HepG2 (cell line): Measurements from ENCODE around the gene PSMB11. TPM values are rescaled to one million over a fixed set of nuclear protein-coding genes. Genes with fewer than 3 reads are reported as not detected.
A peak's percentile ranks its signal among the peaks of the same experiment; 100 is the strongest.

ENCODE experiments used
- ATAC-seq: fragments of 200-7000 bp; cut with Tn5 transposase; 3 replicates; pipeline ENCODE4 v1.9.1; 2020; ENCODE audit warnings: mild to moderate bottlenecking, moderate library complexity
- BruUV-seq: library from RNA; stranded (reverse); fragments of 400-500 nt; replicated peaks from 2 replicates; lab custom pipeline; 2021; lab: Mats Ljungman, UMichigan
- CTCF ChIA-PET: fragments of 300-600 bp; formaldehyde crosslinking; extraction: SDS; loops from one replicate; lab custom pipeline; 2021; ENCODE audit warnings: low total read pairs, inconsistent platforms, low intra/inter-chr PET ratio; lab: Yijun Ruan, JAX
- POLR2A ChIA-PET: fragments of 350-600 bp; sonication (Branson Sonifier 250); formaldehyde crosslinking; loops from one replicate; lab custom pipeline; 2020; ENCODE audit warnings: antibody characterized with exemption, inconsistent platforms; lab: Yijun Ruan, JAX
- DNase-seq: peaks from one replicate; pipeline ENCODE4 v3.0.0-alpha.2; 2015; ENCODE audit warnings: low spot score
- FAIRE-seq: peaks from 3 replicates; lab custom pipeline; 2011; peaks lifted over from hg19 to GRCh38; lab: Jason Lieb, UNC
- H2AFZ ChIP-seq: one replicate; pipeline ENCODE4 v1.6.1; 2011; ENCODE audit warnings: low read length, inconsistent platforms
- H3K27ac ChIP-seq: fragments of 300-600 bp; 3 replicates; pipeline ENCODE4 v1.8.0; 2011; ENCODE audit warnings: mixed run types, mild to moderate bottlenecking, mixed read lengths, low read length, inconsistent platforms; ENCODE audit not compliant: insufficient read depth; ENCODE audit errors: extremely low read length
- H3K27me3 ChIP-seq, 2 experiments: fragments of 200-600 bp in 1 of 2; 2 replicates in 1 of 2; 3 replicates in 1 of 2; pipeline versions ENCODE4 v1.6.0 to v1.8.0; 2011; ENCODE audit warnings: low read length in 2 of 2, mild to moderate bottlenecking in 2 of 2, moderate library complexity in 2 of 2, inconsistent platforms in 1 of 2; ENCODE audit not compliant: insufficient read depth in 2 of 2, control insufficient read depth in 1 of 2
- H3K36me3 ChIP-seq, 2 experiments: fragments of 200-600 bp in 1 of 2; replicated peaks in 1 of 2; 2 replicates in 1 of 2; 3 replicates in 1 of 2; pipeline versions ENCODE4 v1.5.1 to v1.8.0; 2011; ENCODE audit warnings: low read length in 2 of 2, inconsistent platforms in 1 of 2; ENCODE audit not compliant: insufficient read depth in 2 of 2, control insufficient read depth in 1 of 2
- H3K4me1 ChIP-seq: 2 replicates; pipeline ENCODE4 v1.5.1; 2012; ENCODE audit warnings: low read length, inconsistent platforms; ENCODE audit not compliant: insufficient read depth
- H3K4me2 ChIP-seq: 2 replicates; pipeline ENCODE4 v1.6.0; 2011; ENCODE audit warnings: low read depth, low read length, inconsistent platforms
- H3K4me3 ChIP-seq, 3 experiments: fragments of 200-600 bp in 1 of 3; sonication (generic), shearing (Covaris generic) in 1 of 3; replicated peaks in 1 of 3; 2 replicates each; pipeline ENCODE4 v1.5.1; 2011 to 2016; ENCODE audit warnings: low read length in 3 of 3, inconsistent platforms in 2 of 3, low read depth in 2 of 3, mild to moderate bottlenecking in 2 of 3, control low read depth in 1 of 3, mixed read lengths in 1 of 3; ENCODE audit not compliant: insufficient read depth in 1 of 3
- H3K79me2 ChIP-seq: one replicate; pipeline ENCODE4 v1.6.1; 2011; ENCODE audit warnings: low read length, inconsistent platforms; ENCODE audit not compliant: insufficient read depth
- H3K9ac ChIP-seq: 2 replicates; pipeline ENCODE4 v1.6.0; 2011; ENCODE audit warnings: mild to moderate bottlenecking, low read depth, low read length, inconsistent platforms; ENCODE audit not compliant: insufficient read depth
- H3K9me3 ChIP-seq: 2 replicates; pipeline ENCODE4 v1.5.1; 2012; ENCODE audit warnings: mild to moderate bottlenecking, low read length
- H4K20me1 ChIP-seq: 2 replicates; pipeline ENCODE4 v1.6.0; 2011; ENCODE audit warnings: inconsistent platforms, mild to moderate bottlenecking, low read length, moderate library complexity; ENCODE audit not compliant: insufficient read depth
- ATF7-NPFF ChIP-seq: sonication (generic); formaldehyde crosslinking; IDR thresholded peaks from 2 replicates; pipeline ENCODE4 v1.8.1; 2023; ENCODE audit warnings: mild to moderate bottlenecking, low read depth, missing genetic modification reagents, moderate library complexity
- CHCHD3 ChIP-seq: sonication (generic); formaldehyde crosslinking; IDR thresholded peaks from 2 replicates; pipeline ENCODE4 v1.8.0; 2022; ENCODE audit warnings: mild to moderate bottlenecking, missing genetic modification reagents, moderate library complexity
- HOXD1 ChIP-seq: sonication (generic); formaldehyde crosslinking; IDR thresholded peaks from 2 replicates; pipeline ENCODE4 v1.5.0; 2020; ENCODE audit warnings: missing genetic modification reagents
- MXD4 ChIP-seq: IDR thresholded peaks from 2 replicates; pipeline ENCODE4 v1.6.1; 2016; ENCODE audit warnings: mild to moderate bottlenecking, missing biosample characterization, missing genetic modification reagents
- RARG ChIP-seq: sonication (generic); formaldehyde crosslinking; IDR thresholded peaks from 2 replicates; pipeline ENCODE4 v1.4.0; 2020; ENCODE audit warnings: low read depth, mild to moderate bottlenecking, missing genetic modification reagents
- SMAD1 ChIP-seq: sonication (generic); formaldehyde crosslinking; IDR thresholded peaks from 2 replicates; pipeline ENCODE4 v1.4.0; 2020; ENCODE audit warnings: missing genetic modification reagents, low read depth, mild to moderate bottlenecking, borderline replicate concordance
- SYNCRIP ChIP-seq: fragments of 200-400 bp; formaldehyde crosslinking; IDR thresholded peaks from 2 replicates; pipeline ENCODE4 v1.6.1; 2018; ENCODE audit warnings: mild to moderate bottlenecking, low read depth, low read length; ENCODE audit not compliant: insufficient read depth
- XBP1 ChIP-seq: sonication (generic); formaldehyde crosslinking; IDR thresholded peaks from 2 replicates; pipeline ENCODE4 v1.5.0; 2020; ENCODE audit warnings: missing genetic modification reagents
- YY1 ChIP-seq: IDR thresholded peaks from 2 replicates; pipeline ENCODE4 v1.6.1; 2011; ENCODE audit warnings: low read length, low read depth, moderate library complexity, mild to moderate bottlenecking; ENCODE audit not compliant: insufficient read depth, insufficient replicate concordance
- ZEB1 ChIP-seq: IDR thresholded peaks from 2 replicates; pipeline ENCODE4 v1.6.1; 2012; ENCODE audit warnings: mild to moderate bottlenecking, low read depth, inconsistent platforms; ENCODE audit not compliant: insufficient replicate concordance
- ZNF225 ChIP-seq: sonication (generic); formaldehyde crosslinking; IDR thresholded peaks from 2 replicates; pipeline ENCODE4 v1.4.0; 2020; ENCODE audit warnings: mild to moderate bottlenecking, missing genetic modification reagents
- ZNF230 ChIP-seq: sonication (generic); formaldehyde crosslinking; IDR thresholded peaks from 2 replicates; pipeline ENCODE4 v1.4.0; 2020; ENCODE audit warnings: mild to moderate bottlenecking, missing genetic modification reagents
- ZNF263 ChIP-seq: sonication (generic); formaldehyde crosslinking; IDR thresholded peaks from 2 replicates; pipeline ENCODE4 v1.4.0; 2020; ENCODE audit warnings: missing genetic modification reagents
- WGBS: methylation state at CpG from one replicate; pipeline ENCODE4 v1.1.6; 2017; ENCODE audit warnings: low lambda C conversion rate; 5-methylcytosine and 5-hydroxymethylcytosine counted together
- in situ Hi-C: cut with HindIII; loops from 2 replicates; pipeline ENCODE4 v1.10.0; 2017; ENCODE audit warnings: low pct_unique_long_range_greater_than_20kb; ENCODE audit not compliant: extremely low pct_ligation_motif_present
- intact Hi-C: fragments of 100-400 bp; cut with micrococcal nuclease; formaldehyde crosslinking; loops from one replicate; pipeline ENCODE4 v1.10.0; 2022; ENCODE audit not compliant: unreplicated experiment
- polyA plus RNA-seq, 8 experiments: library from polyadenylated mRNA; depleted of rRNA in 3 of 8; stranded (reverse) in 7 of 8; unstranded in 1 of 8; fragments of >200 nt; fragmentation: Illumina TruSeq in 4 of 8; extraction: Trizol in 4 of 8; gene quantifications; 2 replicates each; pipeline versions ENCODE4 v1.2.1 to v1.2.3, GENCODE V29; 2011 to 2016; ENCODE audit warnings: low read depth in 4 of 8, missing spikeins in 1 of 8, mixed read lengths in 1 of 8; ENCODE audit not compliant: insufficient read depth in 1 of 8
- total RNA-seq, 5 experiments: library from RNA; depleted of rRNA; stranded (reverse); fragments of >200 nt; fragmentation: Illumina TruSeq; extraction: Trizol; gene quantifications; 2 replicates each; pipeline ENCODE4 v1.2.3, GENCODE V29; 2016; ENCODE audit warnings: low read depth in 1 of 5
- TF ChIP-seq, protein P1 (sequence below): sonication (generic); formaldehyde crosslinking; IDR thresholded peaks from 2 replicates; pipeline ENCODE4 v1.5.1; 2020; ENCODE audit warnings: missing genetic modification reagents, mild to moderate bottlenecking, borderline replicate concordance
- TF ChIP-seq, protein P2 (sequence below): sonication (generic); formaldehyde crosslinking; IDR thresholded peaks from 2 replicates; pipeline ENCODE4 v1.5.0; 2020; ENCODE audit warnings: missing genetic modification reagents
- TF ChIP-seq, protein P3 (sequence below): sonication (generic); formaldehyde crosslinking; conservative IDR thresholded peaks from 2 replicates; pipeline ENCODE4 v1.8.0; 2022; ENCODE audit warnings: low read depth, missing genetic modification reagents

The PSMB11 gene
- total and polyA plus RNA-seq, 2 of the 13 experiments (the other 11 are each of a cell fraction or from before 2014, with no cell fraction given) = not detected

DNA sequence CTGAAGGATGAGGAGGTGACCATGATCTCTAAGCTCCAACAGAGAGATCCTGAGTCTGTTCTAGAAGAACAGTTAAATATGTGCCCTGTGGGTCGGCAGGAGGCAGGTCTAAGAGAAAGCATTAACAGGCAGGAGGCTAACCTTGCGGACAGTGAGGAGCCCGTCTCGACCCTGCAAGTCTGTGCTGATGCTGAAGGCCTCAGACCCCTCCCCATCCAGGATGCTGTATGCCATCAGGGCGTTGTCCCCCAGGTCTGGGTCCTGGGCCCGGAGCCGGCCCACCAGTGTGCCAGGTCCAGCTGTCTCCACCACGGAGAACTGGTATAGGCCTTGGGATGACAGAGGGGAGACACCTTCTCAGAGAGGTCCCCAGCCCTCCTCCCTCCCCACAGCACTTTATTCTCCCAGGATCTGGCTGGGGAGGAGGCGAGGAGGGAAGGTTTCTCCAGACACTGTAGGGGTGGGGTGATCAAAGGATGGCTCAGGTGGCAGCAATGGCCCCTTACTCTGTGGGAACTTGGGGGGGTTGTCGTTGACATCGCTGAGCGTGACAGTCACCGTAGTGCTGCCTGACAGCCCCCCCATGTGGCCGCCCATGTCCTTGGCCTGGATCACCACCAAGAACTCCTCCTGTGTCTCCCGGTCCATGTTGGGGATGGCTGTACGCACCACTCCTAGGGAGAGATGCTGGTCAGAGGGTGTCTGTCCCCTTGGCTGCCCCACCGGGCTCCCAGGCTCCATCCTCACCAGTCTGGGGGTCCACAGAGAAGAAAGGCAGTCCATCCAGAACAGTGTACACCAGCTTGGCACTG lies 12.2 kb downstream of the PSMB11 start (continued):
- TF ChIP-seq, protein P1, sequence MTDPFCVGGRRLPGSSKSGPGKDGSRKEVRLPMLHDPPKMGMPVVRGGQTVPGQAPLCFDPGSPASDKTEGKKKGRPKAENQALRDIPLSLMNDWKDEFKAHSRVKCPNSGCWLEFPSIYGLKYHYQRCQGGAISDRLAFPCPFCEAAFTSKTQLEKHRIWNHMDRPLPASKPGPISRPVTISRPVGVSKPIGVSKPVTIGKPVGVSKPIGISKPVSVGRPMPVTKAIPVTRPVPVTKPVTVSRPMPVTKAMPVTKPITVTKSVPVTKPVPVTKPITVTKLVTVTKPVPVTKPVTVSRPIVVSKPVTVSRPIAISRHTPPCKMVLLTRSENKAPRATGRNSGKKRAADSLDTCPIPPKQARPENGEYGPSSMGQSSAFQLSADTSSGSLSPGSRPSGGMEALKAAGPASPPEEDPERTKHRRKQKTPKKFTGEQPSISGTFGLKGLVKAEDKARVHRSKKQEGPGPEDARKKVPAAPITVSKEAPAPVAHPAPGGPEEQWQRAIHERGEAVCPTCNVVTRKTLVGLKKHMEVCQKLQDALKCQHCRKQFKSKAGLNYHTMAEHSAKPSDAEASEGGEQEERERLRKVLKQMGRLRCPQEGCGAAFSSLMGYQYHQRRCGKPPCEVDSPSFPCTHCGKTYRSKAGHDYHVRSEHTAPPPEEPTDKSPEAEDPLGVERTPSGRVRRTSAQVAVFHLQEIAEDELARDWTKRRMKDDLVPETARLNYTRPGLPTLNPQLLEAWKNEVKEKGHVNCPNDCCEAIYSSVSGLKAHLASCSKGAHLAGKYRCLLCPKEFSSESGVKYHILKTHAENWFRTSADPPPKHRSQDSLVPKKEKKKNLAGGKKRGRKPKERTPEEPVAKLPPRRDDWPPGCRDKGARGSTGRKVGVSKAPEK (CRISPR knock-in tag) = peak; percentile 97; the same call in 1 of the 2 replicates
- TF ChIP-seq ZNF263 (CRISPR knock-in tag) = peak; percentile 42; the same call in 1 of the 2 replicates
- peak; percentile 26 for TF ChIP-seq YY1
- TF ChIP-seq RARG = no peak
- TF ChIP-seq XBP1 (CRISPR knock-in tag) = no peak
- peak; percentile 29; the same call in 1 of the 2 replicates for TF ChIP-seq MXD4 (CRISPR knock-in tag)

DNA sequence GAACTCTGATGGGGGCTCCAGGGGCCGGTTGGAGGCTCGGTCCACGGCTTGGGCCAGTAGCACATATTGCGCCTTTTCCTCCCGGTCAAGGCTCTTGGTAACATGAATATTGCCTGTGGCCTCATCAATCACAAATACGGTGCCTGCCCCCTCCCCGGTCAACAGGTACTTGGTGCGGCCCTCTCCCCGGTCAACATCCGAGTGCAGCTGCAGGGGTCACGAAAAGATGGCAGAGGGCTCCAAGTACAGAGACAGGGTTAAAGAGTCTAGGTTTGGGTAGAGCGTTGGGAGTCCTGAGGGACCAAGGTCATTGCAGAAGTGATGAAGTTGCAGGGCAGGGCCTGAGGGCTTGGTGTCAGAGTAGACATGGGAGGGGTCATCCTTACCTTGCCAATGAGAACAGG lies 13.1 kb downstream of the PSMB11 start:
- no peak for ATAC-seq
- POLR2A ChIA-PET = interaction anchor here (0.8 to 7.4 kb wide), 9 partner anchors 8 to 77 kb away, joined by 3 to 72 read pairs (median 12); partner anchors contain the start of genes ACIN1, AJUBA and C14orf119
- Histone ChIP-seq H3K4me2 (no peak overlapping the region), H3K4me1 (peaks cover 26% of the 10 kb centered on the region), H3K36me3 (peaks cover 10 to 12% of the 10 kb centered on the region in 2 experiments), H2AFZ (no peak overlapping the region), H3K4me3 (no peak overlapping the region), H3K79me2 (no peaks in the 10 kb centered on the region), H3K9me3 (no peaks in the 10 kb centered on the region), H3K27ac (no peak overlapping the region), H4K20me1 (peaks cover 13% of the 10 kb centered on the region; the same call in 1 of the 2 replicates), H3K9ac (no peak overlapping the region), H3K27me3 (peaks cover 0 to 6% of the 10 kb centered on the region in 2 experiments; a peak in 1 of 5 replicates)
- no TSS peak for BruUV-seq
- intact Hi-C loops (no loop called here), in situ Hi-C loops (no loop called here)
- FAIRE-seq = no peak
- CTCF ChIA-PET = interaction anchor here (0.9 to 8.5 kb wide), 8 partner anchors 14 to 498 kb away, joined by 3 to 173 read pairs (median 28); no protein-coding TSS in a partner anchor
- no peak for DNase-seq
- 87% methylated on average over 12 of the region's 12 CpGs for WGBS
- 0 out of 2 replicates have a peak, but pooled peaks have one; percentile 11 for TF ChIP-seq CHCHD3 (CRISPR knock-in tag)
- TF ChIP-seq SMAD1 (CRISPR knock-in tag) = 0 out of 2 replicates have a peak, but pooled peaks have one; percentile 12
- 0 out of 2 replicates have a peak, but pooled peaks have one; percentile 55 for TF ChIP-seq HOXD1 (CRISPR knock-in tag)
- TF ChIP-seq ZNF225 (CRISPR knock-in tag) = peak; percentile 29; the same call in 1 of the 2 replicates
- TF ChIP-seq SYNCRIP = no peak
- no peak for TF ChIP-seq ZEB1
- TF ChIP-seq ZNF230 = no peak
- TF ChIP-seq, protein P2, sequence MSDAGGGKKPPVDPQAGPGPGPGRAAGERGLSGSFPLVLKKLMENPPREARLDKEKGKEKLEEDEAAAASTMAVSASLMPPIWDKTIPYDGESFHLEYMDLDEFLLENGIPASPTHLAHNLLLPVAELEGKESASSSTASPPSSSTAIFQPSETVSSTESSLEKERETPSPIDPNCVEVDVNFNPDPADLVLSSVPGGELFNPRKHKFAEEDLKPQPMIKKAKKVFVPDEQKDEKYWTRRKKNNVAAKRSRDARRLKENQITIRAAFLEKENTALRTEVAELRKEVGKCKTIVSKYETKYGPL = no peak
- 0 out of 2 replicates have a peak, but pooled peaks have one; percentile 45 for TF ChIP-seq ATF7-NPFF (CRISPR knock-in tag)
- TF ChIP-seq, protein P3, sequence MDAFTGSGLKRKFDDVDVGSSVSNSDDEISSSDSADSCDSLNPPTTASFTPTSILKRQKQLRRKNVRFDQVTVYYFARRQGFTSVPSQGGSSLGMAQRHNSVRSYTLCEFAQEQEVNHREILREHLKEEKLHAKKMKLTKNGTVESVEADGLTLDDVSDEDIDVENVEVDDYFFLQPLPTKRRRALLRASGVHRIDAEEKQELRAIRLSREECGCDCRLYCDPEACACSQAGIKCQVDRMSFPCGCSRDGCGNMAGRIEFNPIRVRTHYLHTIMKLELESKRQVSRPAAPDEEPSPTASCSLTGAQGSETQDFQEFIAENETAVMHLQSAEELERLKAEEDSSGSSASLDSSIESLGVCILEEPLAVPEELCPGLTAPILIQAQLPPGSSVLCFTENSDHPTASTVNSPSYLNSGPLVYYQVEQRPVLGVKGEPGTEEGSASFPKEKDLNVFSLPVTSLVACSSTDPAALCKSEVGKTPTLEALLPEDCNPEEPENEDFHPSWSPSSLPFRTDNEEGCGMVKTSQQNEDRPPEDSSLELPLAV (CRISPR knock-in tag) = no peak
